ENCODE measurements around the gene ZFP90.

DNA sequence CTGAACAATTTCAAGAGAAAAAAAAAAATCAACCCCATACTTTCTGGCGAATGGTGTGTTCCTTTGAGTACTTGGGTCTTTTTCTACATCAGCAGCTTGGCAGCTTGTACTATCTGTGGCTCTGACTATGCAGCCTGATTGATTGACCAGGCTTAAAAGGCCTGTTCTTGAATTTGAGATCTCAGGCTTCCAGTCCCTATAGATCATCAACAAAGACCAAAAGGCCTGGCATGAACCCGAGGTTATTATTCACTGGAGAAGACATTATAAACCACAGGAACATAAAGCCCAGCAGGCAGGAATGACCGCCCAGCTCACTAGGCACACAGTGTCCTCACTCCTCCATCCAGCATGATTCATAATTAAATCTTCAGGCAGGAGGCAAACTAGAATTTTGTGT, 73.9 kb downstream of the ZFP90 start:
- TF ChIP-seq, protein P1, sequence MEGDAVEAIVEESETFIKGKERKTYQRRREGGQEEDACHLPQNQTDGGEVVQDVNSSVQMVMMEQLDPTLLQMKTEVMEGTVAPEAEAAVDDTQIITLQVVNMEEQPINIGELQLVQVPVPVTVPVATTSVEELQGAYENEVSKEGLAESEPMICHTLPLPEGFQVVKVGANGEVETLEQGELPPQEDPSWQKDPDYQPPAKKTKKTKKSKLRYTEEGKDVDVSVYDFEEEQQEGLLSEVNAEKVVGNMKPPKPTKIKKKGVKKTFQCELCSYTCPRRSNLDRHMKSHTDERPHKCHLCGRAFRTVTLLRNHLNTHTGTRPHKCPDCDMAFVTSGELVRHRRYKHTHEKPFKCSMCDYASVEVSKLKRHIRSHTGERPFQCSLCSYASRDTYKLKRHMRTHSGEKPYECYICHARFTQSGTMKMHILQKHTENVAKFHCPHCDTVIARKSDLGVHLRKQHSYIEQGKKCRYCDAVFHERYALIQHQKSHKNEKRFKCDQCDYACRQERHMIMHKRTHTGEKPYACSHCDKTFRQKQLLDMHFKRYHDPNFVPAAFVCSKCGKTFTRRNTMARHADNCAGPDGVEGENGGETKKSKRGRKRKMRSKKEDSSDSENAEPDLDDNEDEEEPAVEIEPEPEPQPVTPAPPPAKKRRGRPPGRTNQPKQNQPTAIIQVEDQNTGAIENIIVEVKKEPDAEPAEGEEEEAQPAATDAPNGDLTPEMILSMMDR (conservative IDR thresholded peaks at IDR 0.05): no peak
- no peak for TF ChIP-seq ZFX (IDR thresholded peaks at IDR 0.05)
